Activated CD4-positive, alpha-beta T cell treated with anti-CD3 and anti-CD28 coated beads, Interleukin-2, amount 50 U/mL, for 16 hours (primary cell): ENCODE measurements around the gene LSM4.
A peak's percentile ranks its signal among the peaks of the same experiment; 100 is the strongest.

Experiments used
- DNase-seq: peaks from one replicate; pipeline ENCODE4 v3.0.0-alpha.2; 2020

LSM4 gene

DNA sequence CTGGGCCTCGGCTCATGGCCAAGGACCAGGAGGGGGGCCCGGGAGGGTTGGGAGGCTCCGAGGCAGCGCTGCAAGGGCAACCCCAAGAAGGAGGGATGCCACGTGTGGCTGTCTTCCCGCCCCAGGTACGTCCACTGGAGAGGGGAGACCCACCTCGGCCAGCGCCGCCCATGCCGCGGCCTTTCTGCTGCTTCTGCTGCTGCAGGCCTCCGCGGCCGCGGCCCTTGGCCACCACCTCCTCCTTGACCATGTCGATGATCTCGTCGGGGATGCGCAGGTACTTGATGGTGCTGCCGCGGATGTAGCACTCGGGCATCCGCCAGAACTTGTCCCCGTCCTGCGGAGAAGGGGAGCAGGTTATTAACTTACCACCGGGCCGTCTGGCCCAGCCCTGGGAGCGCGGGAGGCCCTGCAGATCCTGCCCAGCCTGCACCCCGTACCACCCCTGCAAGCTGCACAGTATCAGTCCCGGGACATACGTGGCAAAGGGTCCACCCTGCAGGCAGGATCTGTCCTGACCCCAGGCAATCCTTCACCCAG is 13.3 kb downstream of the LSM4 start:
- DNase-seq: no peak

DNA sequence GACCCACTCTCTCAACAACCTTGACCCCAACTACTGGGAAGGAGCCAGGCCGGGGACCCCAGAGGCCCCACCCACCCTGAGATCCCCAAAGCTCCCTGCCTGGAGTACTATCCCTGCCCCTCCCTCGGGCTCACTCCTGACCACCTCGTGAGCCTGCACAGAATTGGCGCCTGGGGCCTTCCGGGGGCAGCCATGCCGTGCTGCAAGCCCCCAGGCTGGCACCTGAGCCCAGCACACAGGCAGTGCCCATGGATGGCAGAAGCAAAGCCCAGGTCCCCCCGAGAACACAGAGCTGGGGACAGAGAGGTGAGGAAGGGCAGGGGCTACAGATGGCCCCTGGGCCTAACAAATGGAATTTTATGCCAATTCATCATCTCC is 13.9 kb downstream of the LSM4 start:
- DNase-seq: no peak

DNA sequence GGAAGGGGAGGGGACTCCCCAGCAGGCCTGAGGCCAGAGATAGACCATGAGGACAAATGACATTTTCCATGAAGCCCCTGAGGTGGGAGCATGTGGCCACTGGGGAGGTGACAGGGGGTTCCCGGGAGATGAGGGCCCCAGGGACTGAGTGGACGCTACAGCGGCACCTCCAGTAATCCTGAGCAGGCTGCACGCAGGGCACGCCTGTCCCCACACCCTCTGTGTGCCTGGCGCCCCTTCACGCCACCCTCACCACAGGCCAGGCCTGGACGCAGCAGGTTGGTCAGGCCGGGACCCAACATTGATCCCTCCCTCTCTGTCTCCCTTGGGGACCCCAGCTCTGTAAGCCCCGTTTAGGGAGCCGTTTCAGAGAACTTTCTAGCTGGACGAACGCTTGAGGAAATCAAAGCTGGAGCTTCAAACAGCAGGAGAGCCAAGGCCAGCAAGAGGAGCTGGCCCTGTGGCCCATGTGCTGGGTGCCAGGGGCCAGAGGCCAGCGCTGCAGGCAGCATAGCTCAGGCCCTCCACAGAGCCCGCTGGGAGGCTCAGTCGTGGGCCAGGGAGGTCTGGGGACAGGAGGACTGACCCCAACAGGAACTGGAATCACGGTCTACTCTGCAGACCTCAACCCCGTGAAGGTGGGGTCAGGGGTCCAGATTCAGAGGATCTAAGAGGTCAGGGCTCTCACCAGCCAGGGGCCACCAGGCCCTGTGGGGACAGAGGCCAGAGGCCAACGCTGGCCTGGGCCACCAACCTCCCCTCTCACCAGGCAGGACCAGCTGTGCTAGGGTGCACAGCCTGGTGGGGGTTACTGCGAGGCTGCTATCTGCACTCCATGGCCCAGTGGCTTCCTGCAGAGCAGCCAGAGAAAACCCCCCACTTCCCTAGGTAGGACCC is 14.6 kb downstream of the LSM4 start:
- no peak for DNase-seq

- no peak for DNase-seq
Measured at GRCh38 chr19:18307271-18307681, 15.6 kb downstream of the LSM4 start.

DNA sequence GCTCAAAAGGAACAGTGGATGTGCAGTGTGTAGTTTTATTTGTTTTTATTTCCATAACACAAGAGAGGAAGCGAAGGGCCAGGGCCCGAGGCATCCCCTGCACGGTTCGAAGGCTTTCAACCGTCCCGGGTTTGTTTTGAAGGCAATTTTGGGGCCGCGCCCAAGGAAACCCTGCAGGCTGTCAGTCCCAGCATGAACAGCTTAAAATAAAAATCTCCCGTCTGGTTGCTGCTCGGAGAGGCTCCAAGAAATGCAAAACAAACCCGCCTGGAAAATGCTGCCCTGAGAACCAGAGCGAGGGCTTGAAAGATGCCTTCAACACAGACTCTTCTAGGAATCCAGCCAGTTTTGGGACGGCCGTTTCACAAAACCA is 16.0 kb downstream of the LSM4 start:
- no peak for DNase-seq

DNA sequence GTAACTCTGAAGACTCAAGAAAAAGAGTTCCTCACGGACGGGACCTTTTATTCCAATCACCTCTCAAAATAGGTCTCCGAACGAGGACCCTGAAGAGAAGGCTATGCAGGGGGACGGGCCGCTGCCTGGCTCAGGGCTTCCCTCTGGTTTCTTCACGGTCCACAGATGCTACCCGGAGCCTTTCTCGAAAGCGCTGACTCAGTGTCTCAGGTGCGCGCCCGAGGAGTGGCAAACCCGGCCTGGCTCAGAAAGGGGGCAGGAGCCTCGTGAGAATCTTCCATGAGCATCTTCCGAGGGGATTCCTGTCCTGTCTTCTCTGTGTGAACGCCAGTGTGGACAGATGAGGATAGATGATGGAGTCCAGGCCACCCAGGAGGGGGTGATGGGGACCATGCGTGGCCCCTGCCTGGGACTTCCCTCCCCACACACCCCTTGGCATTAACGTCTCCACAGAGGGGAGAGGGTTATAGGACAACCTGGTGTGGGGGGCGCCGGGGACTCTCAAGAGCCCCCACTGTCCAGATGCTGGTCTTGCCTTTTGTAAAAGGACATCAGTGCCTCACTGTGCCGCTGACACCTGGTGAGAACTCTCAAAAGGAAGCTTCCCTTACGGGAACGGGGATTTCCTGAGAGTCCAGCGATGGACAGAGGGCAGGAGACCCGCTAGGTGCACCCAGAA is 16.5 kb downstream of the LSM4 start:
- no peak for DNase-seq

DNA sequence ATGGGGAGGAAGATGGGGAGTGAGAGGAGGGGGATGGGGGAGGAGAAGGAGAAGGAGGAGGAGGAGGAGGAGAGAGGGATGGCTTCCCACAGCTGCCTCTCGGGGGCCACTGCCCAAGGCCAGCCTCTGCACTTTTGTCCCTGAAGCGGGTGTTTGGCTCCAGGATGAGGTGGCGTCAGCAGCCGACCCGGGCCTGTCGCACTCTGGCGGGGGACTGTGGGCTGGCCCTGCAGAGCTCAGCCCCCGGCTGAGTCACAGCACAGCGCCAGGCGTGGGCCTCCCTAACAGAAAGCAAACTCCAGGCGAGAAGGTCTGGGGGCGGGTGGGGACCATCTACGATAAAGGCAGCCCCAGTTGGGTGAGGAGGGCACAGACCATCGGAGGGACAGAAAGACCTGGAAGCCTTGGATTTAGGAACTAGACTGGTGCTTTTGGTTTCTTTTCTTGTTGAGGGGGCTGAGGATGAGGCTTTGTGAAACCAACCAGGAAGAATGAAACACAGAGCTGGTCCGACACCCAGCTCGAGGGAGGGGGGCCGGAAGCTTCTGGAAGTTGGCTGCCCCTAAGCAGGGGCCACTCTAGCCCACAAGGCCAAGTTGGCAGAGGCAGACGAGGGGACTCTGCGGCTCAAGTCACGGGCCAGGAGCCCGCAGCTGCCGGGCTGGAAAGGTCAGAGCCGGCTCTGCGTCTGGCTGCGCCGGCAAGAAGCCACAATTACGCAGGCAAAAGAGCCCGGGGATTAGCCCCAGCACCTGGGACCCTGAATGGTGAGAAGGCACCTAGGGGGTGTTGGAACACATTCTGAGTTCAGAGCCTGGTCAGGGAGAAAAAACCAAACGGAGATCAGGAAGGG is 18.2 kb downstream of the LSM4 start:
- peak; percentile 89 for DNase-seq

- DNase-seq: no peak
Measured at GRCh38 chr19:18304208-18304457, 18.7 kb downstream of the LSM4 start.

DNA sequence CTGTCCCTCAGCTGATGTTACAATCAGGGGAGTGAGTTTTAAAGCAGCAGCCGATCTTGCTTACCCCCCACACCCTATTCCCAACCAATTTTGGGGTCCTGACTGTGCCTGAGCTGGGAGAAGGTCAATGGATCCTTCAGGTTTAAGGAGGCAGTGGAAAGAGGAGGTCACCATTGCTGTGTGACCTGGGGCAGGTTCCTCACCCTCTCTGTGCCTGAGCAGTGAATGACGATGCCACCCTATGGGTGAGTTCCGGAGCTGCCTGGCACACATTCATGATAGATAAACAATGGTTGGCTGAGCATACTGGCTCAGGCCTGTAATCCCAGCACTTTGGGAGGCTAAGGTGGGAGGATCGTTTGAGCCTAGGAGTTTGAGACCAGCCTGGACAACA is 21.2 kb downstream of the LSM4 start:
- DNase-seq: no peak

DNA sequence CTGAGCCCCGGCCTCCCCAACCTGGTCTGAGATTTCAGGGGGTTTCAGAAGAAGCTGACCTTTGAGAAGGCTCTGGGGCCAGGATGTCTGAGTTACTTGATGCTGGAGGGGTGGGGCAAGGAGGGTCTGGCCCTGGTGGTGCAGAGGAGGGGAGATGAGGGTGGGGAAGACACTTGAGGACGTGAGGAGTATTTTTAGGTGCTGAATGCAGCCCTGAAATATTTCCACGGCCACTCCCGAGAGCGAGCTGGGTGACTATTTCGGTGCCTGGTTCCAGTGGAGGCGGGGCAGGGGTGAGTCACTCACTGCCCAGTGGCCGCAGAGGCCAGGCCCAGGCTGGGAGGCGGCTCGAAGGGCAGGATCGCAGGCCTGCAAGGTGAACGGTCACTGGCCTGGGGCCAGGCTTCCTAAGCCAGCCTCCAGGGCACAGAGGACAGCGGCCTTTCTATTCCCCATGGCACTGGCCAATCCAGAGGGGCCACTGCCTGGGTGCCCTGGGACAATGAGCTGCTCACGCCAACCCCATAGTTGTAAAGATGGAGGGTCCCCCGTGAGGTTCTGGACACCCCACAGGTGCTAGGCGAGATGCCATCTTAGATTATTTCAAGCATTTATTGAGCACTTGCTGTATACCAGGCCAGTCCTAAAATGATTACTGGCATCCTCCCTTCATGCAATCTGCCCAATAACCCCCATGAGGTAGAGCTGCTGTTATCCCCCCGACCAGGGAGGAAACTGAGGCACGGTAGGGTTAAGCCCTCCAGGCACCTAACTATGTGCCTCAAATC is 21.8 kb downstream of the LSM4 start:
- no peak for DNase-seq

- no peak for DNase-seq
Measured at GRCh38 chr19:18299654-18300053, 23.2 kb downstream of the LSM4 start.

DNA sequence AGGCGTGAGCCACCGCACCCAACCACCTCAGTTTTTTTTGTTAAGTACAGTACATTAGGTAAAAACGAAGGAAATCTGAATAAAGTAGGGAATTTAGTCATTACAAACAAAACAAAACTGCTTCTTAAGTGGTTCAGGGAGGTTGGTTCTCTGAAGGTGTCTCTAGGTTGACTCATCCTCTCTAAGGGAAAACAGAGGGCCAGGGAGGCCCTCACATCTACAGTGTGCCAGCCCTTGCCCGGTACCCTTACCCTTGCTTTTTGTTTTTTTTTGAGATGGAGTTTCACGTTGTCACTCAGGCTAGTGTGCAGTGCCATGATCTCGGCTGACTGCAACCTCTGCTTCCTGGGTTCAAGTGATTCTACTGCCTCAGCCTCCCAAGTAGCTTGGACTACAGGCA is 24.3 kb downstream of the LSM4 start:
- no peak for DNase-seq

- no peak for DNase-seq
Measured at GRCh38 chr19:18297308-18297707, 25.6 kb downstream of the LSM4 start.

DNA sequence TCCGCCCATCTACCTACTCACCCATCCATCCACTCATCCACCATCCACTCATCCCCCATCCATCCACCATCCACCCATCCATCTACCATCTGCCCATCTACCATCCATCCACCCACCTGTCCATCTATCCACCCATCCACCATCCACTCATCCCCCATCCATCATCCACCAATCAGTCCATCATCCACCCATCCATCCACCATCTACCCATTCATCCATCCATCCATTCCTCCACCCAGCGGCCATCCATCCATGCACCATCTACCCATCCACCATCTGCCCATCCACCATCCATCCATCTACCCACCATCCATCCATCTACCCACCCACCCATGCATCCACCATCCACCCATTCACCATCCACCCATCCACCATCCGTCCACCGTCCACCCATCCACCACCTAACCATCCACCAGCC is 27.8 kb downstream of the LSM4 start:
- DNase-seq: no peak

- DNase-seq: peak; percentile 92
Measured at GRCh38 chr19:18294467-18294864, 28.4 kb downstream of the LSM4 start.

GRCh38 chr19:18293642-18294466 is 29.0 kb downstream of the LSM4 start:
- DNase-seq: no peak

DNA sequence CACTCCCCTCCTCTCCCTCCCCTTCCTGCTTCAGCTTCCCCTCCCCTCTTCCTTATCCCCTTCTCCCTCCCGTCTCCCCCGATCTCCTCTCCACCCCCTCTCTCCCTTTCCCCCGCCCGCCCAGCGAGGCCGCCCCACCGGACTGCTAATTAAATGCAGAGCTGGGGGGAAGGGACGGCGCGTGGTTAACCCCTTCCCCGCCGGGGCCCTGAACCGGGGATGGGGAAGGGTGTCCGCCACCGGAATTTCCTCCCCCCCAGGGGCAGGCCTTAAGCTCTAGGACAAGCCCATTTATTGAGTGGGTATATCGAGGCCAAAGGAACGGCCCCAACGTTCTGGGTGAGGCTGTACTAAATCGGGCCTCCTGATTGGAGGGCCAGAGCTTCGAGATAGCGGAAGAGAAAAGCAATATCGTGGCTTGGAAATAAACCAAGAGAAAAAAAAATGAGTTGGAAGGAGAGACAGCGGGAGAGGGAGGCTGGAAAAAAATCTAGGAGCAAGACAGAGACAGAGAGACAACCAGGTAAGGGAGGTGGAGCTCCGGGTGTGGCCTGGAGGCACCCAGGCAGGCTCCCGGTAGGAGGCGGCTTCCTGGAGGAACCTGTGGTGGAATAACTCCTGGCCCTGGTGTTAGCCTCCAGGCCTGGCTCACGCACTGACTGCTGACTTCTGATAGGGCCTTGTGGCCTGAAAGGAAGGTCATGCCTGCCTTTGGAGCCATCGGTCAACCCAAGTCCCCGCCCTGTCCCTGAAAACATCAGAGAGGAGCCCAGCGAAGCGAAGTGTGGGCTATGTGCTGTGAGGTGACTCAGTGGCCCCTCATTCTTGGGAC is 29.9 kb downstream of the LSM4 start:
- peak; percentile 87 for DNase-seq

- peak; percentile 54 for DNase-seq
Measured at GRCh38 chr19:18292462-18292809, 30.4 kb downstream of the LSM4 start.

DNA sequence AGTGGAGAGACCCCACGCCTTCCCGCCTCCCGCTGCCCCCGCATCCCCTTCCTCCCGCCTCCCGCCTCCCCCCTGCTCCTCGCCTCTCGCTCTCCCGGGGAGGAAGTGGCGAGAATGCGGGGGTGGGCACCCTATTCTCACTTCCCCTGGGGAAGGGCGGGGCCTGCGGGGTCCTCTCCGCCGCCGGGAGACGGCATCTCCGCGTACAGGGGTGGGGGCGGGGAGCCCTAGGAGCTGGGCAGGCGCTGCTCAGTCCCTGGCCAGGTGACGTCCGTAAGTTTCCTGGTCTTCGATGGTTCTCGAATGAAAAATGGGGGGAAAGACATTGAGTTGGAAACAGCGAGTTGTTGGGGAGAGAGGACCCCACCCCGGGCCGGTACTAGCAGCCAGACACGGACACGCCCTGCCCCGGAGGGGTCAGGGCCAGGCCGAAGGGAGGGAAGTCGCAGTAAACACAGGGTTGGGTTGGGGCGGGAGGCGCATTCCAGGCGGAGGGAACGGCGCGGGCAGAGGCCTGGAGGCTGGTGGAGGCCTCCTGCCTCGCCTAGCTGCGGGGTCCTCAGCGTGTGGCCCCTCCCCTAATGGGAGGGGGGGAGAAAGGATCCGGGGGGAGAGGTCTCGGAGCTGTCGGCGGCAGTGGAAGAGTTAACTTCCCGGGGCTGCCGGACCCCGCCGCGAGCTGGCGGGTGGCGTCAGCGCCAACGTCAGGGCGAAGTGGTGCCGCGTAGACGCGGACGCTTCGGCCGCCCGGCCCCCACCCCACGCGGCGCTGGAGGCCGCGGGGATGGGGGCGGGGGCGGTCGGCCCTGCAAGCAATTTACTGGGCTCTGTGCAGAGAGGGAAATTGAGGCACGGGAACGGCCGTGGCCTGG is 31.1 kb downstream of the LSM4 start:
- peak; percentile 91 for DNase-seq

DNA sequence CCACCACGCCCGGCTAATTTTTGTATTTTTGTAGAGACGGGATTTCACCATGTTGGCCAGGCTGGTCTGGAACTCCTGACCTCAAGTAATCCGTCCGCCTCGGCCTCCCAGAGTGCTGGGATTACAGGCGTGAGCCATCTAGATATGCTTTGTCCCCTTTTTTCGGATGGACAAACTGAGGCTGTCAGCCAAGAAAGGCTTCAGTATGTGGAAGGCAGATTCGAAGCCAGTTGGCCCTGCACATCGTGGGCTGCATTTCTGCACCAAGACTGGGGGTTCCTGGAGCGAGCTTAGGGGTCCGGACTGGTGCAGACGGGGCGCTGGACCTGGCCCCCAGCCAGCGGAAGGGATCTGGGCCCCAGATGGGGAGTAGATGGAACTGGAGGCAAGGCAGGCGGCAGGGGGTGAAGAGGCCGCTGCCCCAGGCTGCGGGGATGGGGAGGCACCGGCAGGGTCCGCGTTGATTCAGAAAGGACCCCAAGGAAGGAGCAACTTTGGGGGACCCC is 31.8 kb downstream of the LSM4 start:
- DNase-seq: no peak
